22Rv1 (cell line): Measurements from ENCODE around the gene SUFU.

ENCODE experiments used
- H3K27ac ChIP-seq: fragments of 450-650 bp; 2 replicates; pipeline ENCODE4 v1.5.1; 2017
- CTCF ChIP-seq: fragments of 450-650 bp; IDR thresholded peaks from 2 replicates; pipeline ENCODE4 v1.5.1; 2017; ENCODE audit warnings: mild to moderate bottlenecking
- ZFX ChIP-seq: fragments of 450-650 bp; IDR thresholded peaks from 2 replicates; pipeline ENCODE4 v1.6.1; 2017; ENCODE audit warnings: antibody characterized with exemption, borderline replicate concordance

Gene SUFU

GRCh38 chr10:102501201-102502028, 2.4 kb upstream of the SUFU start:
- H3K27ac ChIP-seq = peak overlapping the region; percentile 76
- TF ChIP-seq ZFX = no peak
- no peak for TF ChIP-seq CTCF

GRCh38 chr10:102502029-102502336, 1.8 kb upstream of the SUFU start:
- H3K27ac ChIP-seq = peak overlapping the region; percentile 76
- TF ChIP-seq CTCF (no peak), ZFX (no peak)

- TF ChIP-seq CTCF (no peak), ZFX (no peak)
- H3K27ac ChIP-seq = peak within 1 kb of the TSS; percentile 76
Observed at GRCh38 chr10:102502337-102503151, 1.2 kb upstream of the SUFU start, which contains the start of gene ACTR1A. TSS of gene ACTR1A (minus strand) at chr10:102502712. CDS start at chr10:102502647, 65 bp downstream.

- H3K27ac ChIP-seq = peak overlapping the region; percentile 76
Observed at GRCh38 chr10:102504179-102504975, 605 bp downstream of the SUFU start.

GRCh38 chr10:102504976-102505300, 1.2 kb downstream of the SUFU start:
- TF ChIP-seq ZFX (no peak), CTCF (no peak)
- H3K27ac ChIP-seq = no peak overlapping the region

More at GRCh38 chr10:102504179-102504975, 605 bp downstream of the SUFU start:
- TF ChIP-seq ZFX (no peak), CTCF (no peak)

GRCh38 chr10:102505462-102506115, 1.8 kb downstream of the SUFU start:
- TF ChIP-seq ZFX = no peak
- TF ChIP-seq CTCF = no peak
- no peak overlapping the region for H3K27ac ChIP-seq
